Hematopoietic multipotent progenitor cell treated with erythropoietin and hydrocortisone succinate and interleukin-3 and kit ligand, for 4 days (in vitro differentiated cells): ENCODE results near the gene NPAS1.
"Not testable (repeated sequence)": the region's sequence is repeated elsewhere in the genome, so short reads cannot be mapped to it uniquely, and the experiment has no call there.

Source experiments
- DNase-seq: peaks from one replicate; pipeline ENCODE4 v3.0.0-alpha.2; 2015

Gene NPAS1

DNA sequence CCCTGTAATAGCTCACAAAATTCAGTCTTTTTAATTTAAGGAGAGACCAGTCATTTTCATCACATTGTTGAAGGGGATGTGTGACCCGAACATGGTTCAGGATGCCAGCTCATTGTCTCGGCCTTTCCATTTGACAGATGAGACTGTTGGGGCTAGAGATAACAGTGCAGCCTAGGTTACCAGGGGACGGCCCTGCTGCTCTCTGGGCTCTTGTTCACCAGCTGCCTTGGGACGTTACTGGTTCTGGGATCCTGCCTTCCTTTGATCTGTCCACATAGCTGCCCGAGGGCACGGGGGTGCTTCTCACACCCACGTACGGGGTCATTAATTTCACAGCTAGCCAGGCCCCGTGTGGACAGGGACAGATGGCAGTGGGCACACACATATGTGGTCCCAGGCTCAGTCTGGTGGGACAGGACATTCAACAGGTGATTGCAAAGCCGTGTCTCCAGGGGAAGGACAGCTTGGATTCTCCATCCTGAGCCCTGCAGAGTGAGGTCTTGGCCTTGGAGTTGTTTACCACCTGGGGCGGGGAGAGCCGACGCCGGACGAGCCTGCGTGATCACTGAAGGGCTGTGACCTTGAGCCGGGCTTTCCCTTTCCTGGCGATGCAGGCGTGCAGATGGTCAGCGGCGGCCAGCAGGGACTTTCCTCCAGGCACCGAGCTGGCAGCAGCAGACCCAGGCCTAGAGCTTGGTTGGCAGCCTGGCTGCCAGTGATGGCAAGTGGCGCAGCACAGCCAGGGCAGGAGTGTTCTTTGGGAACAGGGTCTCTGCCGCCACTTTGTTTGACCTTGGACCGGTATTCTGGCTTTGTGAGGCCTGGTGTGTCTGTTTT, 26.7 kb upstream of the NPAS1 start:
- DNase-seq, result no peak

DNA sequence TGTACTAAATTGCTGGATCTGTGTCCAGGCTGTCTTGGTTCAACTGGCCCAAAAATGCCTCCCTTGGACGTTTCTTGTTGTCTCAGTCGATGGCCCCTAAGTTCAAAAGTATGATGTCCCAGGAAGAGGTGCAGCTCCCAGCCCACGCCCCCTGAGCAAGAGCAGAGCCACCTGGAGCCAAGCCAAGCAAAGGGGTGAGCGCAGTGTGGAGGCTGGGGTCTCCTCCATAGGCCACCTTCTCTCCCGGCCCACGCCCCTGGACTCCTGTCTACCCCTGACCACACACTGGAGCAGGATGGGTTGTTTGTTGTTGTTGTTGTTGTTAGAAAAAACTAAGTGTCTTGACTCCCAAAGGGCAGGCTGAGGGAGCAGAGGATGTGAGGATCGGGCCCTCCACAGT, 26.0 kb upstream of the NPAS1 start:
- DNase-seq, result no peak

DNA sequence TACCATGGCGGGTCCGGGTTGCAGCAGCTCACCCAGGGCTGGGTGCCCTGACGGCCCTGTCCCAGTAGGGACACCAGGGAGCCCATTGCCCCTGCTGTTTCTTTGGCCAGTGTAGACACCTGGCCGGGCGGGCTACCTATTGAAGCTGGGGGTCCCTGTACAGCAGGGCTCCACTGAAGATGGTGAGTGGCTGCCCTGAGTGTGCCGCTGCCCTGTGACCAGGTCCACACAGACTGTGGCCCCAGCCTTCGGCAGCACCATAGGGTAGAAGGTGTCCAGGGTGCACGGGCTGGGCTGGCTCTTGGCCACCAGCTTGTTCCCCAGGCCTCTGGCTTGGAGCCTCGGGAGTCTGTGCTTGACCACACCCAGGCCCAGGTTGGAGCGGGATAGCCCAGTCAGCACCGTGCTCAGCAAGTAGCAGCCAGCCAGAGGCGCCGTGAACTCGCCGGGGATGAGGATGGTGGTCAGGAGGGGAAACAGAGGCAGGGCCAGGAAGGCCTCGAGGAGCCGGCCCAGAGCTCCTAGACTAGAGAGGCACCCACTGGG, 25.4 kb upstream of the NPAS1 start:
- DNase-seq, result no peak

DNA sequence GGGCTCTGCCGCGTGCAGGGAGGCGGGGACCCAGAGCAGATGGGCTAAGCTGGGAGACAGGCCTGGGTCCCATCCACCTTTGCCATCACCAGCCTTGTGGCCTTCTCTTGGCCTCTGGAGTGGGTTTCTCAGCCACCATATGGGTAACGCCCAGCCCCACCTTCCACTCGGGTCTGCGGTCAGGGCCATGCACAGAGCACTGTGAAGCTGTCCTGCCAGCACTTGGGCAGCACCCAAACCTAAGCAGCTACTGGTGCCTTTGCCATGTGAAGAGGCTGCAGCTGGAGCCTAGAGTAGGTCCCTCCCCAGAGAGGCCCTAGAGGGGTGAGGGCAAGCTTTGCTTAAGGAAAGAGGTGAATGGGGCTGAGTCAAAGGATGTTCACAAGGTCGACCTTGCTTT, 24.1 kb upstream of the NPAS1 start:
- no peak for DNase-seq

DNA sequence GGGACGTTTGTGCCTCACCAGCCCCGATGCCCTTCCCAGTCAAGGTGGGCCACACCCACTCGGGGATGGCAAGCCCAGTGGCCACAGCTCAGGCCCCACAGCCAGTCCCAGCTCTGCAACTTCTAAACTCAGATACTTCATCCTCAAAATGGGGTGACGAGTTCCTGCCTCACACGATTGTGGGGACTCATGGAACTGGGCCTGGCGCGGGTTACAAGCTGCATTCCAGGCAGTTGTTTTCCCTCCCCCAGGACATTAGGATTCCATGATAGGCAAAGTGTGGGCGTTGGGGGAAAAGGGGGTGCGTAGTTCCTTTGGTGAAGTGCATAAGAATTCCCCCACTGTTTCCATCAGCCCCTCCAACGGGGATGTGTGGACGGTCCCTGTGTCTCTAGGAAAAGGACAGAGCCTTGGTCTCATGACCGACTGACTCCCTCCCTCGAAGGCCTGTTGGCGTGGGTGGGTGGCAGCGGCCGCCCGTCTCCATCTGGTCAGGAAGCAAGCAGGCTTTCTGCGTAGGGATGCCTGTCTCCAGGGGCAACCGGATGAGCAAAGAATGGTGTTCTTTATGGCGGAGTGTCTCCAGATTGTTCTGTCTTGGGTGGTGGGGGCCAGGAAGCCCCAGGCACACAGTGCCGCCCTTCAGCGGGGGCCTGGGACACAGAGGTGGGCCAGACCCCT, 21.1 kb upstream of the NPAS1 start:
- DNase-seq, result no peak

DNA sequence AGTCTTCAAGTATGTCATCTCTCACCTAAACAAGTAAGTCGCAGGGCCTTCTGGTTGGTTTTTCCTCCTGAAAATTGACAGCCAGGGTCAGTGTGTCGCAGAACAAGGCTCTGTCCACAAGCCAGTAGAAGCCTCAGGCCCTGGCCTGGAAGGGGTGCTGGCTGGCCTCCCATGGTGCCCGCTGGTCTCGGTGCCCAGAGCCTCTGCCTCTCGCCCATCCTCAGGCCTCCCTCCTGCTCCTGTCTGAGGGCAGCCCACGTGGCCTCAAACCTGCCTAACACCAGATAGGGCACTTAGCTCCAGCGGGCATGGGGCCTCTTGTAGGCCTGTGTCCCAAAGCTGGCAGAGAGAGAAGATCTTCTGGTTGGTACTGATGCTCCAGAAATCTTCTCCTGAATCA, 20.3 kb upstream of the NPAS1 start:
- no peak for DNase-seq

DNA sequence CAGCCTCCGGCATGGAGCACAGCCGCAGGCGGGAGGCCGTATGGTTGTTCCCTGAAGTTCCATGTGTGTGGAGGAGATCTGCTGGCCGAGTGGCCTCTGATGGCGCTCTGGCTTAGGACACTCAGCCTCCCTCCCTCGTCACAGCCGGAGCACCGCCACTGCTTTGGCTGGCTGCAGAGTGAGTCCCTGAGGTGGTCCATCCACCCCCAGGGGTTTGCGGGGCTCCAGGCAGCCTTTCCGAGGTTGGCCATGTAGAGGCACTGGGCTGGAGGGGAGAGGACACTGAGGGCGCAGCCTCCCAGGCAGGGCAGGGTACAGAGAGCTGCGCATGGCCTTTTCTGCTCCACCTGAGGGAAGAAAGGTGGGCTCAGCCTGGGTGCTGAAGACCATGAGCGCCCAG, 19.8 kb upstream of the NPAS1 start:
- DNase-seq, result no peak

DNA sequence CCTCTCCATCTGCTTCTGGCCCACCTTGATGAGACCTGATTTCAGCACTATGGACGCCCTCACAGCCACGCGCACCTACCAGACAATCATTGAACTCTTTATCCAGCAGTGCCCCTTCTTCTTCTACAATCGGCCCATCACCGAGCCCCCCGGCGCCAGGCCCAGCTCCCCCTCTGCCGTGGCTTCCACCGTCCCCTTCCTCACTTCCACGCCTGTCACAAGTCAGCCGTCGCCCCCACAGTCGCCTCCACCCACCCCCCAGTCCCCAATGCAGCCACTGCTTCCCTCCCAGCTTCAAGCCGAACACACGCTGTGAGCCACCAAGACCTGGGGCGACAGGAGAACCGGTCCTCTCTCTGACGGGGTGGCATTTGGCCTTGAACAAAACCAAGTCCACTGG, 19.3 kb upstream of the NPAS1 start:
- no peak for DNase-seq

DNA sequence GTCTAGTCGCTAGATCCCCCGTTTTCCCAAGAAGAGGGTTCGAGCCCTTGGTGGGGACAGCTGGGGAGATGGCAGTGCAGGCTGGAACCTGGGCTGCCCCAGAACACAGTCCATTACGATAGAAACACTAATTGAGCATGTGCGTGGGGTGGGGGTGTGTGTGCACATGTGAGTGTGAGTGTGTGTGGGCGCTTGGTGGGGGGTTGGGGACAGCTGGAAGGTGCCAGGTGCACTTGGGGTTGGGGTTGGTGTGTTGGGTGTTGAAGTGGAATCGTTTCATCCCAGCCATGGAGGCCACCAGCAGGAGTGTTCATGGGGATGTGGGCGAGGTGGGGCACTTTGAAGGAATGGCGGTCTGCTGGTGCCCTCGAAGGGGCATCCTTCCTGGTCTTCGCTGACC, 18.1 kb upstream of the NPAS1 start:
- DNase-seq, result no peak

DNA sequence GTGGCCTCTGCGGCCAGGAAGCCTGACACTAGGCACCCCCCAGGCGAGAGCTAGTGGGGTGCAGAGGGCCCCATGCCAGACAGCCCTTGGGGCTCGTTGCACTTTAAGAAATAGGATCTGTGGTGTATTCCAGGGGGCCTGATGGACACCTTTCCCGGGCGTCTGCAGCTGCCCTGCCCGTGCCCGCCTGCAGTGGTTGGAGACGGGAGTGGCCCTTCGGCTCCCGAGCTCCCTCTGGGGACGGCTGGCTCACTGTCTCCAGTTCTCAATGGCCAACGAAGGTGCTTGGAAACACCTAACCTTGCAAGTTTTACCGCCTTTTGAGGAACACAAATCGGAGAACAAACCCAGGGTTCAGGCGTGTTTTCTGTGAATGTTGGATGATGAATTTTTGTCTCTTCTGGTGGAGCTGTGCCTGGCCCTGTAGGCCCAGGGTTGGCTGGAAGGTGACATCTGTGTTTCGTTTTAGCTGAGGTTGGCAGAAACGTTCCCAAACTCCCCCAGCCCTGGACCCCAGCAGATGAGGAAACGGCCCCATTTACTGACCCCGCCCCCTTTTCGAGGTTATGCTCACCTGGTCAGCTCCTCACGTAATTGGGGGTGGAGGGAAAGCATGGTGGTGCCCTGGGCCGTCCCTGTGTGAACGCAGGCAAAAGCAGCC, 17.4 kb upstream of the NPAS1 start:
- DNase-seq, result no peak

DNA sequence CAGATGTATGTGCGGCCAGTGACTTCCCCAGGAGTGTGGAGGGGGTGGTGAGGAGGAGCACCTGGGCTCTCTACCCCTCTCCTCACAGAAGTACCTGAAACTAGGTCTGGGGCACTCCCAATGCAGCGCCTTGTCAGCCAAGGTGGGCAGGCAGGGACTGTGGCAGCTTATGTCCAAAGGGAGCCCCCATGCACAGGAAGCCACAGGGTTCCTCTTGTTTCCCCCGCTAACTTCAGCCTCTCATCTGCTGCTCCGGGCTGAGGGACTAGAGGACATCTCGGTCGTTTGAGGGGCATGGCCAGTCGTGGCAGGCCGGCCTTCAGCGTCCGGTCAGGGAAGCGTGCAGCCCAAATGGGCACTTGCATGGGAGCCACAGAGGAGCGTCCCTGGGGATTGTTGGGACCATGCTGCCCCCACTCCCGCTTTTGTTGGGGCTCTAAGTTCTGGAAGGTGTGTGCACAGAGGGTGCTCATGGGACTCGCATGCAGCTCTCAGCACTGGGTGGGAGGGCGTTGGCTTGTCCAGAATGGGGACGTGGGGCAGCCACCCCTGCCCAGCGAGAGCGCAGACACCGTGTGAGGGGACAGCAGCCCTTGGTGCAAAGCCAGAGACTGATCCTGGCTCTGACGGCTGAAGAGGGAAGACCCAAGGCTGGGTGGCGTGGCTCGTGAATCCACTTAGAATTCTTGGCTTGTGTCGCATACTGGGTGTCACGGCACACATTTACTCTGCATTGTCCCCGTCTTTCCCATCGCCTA, 16.6 kb upstream of the NPAS1 start:
- no peak for DNase-seq

DNA sequence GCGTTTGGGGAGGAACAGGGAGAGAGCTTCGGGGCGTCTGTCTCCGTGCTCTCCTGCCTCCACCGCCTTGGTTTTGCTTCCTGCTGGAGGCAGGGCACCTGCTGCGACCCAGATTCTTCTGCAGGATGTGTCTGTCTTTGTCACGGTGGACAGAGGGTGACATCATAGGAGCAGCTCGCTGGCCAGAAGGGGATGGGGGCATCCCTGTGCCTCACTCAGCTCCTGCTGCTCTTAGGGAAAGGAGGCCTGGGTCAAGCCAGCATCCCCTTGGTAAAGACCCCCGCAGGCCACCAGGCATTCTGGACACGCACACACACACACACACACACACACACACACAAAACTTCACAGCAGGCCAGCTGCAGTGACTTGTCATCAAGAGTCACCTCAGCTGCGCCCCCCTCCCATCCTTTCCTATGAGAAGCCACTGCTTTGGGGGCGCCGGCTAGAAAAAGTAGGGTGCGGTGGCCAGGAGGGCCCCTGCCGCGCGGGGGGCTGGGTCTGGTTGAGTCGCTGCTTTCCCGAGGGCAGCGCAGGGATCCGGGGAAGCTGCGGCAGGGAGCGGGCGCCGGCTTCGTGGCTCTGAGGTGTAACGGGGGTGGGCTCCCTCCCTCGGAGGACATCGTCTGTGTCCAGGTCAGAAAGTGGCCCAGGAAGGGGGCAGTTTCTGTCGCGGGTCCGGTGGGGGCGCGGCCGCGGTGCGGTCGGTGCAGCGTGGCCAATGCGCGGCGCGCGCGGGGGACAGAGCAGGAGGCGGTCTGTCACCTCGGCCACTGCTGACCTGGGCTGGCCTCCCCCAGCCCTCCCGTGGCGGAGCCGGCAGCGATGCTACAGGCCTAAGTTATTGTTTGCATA, 15.8 kb upstream of the NPAS1 start:
- no peak for DNase-seq

DNA sequence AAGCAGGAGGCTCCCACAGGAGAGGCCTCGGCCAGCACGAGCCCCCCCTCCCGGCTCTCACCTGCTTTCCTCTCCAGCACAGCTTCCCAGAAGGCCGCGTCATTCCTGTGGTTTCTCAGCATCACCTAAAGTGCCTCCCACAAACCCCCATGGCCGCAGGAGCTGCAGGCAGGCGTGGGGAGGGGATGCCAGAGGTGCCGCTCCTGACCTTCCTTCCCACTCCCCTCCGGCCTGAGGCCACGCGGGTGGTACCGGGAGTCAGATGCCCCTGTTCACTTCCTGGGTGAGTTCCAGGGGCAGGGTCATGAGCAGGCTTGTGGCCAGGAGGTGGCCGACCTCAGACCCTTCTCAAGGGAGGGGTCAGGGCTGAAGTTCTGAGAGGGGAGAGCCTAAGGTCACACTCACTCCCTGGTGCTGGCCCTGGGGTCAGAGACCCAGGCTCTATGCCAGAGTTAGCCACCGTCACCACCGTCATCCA, 14.4 kb upstream of the NPAS1 start:
- DNase-seq, result no peak

DNA sequence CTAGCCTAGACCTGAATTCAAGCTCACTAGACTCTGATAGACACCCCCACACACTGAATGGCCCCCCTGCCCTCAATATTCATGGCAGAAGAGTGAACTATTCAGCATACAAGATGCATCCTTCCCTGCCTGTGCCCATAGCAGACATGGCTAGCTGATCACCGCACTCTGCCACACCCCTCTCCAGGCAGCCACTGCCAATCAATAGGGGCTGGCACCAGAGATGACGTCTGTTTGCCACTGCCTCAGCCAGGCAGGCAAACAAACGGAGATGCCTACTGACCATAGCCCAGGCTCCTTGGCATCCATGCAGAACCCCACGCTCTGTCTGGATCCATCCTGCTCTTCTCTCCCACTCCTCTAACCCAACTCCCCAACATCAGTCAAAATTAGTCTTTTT, 13.8 kb upstream of the NPAS1 start:
- peak; percentile 55 for DNase-seq

DNA sequence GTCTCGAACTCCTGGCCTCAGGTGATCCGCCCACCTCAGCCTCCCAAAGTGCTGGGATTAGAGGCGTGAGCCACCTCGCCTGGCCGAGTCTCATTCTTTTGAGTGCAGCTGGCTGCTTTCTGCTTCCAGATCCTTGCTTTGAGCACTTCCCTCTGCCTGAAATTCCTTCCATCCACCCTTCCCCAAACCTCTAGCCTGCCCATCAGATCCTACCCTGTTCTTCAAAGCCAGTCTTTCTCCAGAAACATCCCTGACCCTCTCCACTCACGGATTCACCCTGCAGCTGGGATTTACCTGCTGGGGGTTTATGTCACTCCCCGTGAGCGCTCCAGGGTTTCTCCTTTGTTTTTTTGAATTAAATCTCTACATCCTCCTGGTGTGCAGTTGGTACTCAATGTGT, 13.1 kb upstream of the NPAS1 start:
- DNase-seq, result no peak

DNA sequence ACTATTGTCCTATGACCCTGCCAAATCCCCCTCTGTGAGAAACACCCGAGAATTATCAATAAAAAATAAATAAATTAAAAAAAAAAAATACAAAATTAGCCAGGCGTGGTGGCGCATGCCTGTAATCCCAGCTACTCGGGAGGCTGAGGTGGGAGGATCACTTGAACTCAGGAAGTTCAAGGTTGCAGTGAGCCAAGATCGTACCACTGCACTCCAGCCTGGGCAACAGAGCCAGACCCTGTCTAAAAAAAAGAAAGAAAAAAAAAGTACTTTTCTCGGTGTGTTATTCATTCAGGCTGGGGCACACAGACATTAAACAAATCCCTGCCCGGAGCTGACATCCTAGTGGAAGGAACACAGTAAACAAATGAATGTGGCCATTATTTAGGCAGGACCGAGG, 9.1 kb upstream of the NPAS1 start:
- DNase-seq, result not testable (repeated sequence)

DNA sequence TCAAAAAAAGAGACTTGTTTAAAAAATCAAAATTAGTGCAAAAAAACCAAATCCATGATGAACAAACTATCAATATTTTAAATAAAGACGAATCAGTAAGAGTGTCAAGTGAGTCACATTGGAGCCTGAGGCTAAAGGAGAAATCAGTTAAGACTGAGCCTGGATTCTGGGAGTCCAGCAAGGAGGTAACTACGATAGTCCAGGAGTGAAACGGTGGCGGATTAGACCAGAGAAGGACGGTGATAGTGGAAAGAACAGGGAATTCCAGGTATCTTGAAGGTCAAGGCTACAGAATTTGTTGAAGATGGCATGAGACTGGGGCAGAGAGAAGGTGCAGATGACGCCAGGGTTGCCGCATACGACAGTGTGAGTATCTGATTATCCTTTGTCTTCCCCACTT, 7.0 kb upstream of the NPAS1 start:
- DNase-seq, result no peak

DNA sequence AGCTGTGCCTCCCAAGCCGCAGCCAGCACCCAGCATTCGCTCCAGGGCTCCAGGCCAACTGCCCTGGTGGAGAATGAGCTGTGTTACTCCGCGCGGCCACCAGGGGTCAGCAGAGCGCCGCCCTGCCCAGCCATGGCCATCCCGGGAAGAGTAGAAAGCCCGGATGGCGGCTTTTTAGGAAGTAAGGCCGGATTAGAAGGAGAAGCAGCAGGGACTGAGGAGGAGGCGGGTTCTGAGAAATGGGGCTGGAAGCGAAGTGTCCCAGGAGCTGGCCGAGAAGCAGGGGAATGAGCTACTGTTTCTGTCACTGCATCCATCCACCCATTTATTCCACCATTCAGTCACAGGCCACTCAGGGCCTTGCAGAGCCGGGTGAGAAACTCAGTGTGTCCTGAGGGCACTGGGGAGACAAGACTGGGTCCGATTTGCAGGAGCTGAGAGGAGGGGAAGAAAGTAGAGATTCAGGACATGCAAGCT, 6.6 kb upstream of the NPAS1 start:
- peak; percentile 66 for DNase-seq

DNA sequence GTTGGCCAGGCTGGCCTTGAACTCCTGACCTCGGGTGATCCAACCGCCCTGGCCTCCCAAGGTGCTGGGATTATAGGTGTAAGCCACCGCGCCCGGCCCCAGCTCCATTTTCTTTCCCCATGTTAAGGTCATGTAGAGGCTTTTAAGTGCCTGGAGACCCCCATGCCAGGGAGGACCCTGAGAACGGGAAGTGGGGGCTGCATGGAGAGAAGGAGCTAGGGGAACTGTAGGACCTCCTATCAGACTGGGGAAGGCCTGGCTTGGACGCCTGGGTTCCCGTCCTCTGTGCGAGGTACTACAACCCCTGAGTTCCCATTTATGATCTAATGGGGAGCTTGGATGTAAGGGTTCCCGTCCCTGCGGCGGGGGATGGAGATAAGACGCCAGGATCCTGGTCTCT, 714 bp upstream of the NPAS1 start:
- no peak for DNase-seq

DNA sequence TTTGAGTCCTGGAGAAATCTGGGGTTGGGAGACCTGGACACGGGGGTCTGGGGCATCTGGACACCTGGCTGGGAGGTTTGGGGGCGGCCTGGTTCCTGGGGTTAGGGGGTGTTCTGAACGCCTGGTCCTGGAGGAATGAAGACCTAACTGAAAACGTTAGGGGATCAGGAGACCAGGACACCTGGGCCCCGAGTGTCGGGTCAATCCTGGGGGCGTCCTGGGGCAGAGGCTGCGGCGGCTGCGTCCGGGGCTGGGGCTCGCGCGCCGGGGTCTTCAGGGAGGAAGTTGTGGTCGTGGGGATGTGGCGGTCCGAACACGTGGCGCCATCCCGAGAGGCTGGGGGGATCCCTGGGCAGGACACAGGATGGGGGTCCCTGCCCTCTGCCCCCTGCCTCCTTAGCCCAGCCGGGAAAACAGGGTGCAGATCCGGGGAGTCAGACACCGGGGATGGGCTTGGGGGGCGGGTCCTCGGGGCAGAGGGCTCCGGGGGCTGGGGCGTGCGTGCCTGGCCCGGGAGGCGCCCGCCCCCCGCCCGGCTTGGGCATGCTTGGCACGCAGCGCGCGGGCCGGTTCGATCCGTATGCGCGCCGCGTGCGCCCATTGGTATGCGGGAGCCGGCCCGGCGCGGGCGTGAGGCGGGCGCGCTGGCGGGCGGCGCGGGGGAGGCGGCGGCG, 632 bp downstream of the NPAS1 start:
- DNase-seq, result no peak

DNA sequence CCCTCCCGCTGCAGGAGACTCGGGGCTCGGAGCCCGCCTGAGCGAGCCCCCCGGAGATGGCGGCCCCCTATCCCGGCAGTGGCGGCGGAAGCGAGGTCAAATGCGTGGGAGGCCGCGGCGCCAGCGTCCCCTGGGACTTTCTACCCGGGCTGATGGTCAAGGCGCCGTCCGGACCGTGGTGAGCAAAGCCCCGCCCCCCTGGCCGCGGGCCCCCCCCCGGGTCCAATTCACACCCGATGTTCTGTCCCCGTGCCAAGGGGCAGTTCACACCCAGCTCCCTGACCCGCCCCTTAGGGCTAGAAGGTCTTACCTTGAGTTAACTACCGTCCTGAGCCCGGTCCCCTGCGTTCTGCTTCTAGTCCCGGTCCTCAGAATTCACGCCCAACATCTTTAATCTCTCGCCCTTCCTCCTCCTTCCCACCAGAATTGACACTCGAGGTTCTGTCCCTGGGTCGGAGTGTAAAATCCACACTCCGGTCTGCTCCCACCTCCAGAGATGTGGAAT, 1.4 kb downstream of the NPAS1 start:
- no peak for DNase-seq
